Stimulated activated CD4-positive, alpha-beta T cell treated with anti-CD3 and anti-CD28 coated beads, Interleukin-4, amount 100 ng/mL, for 48 hours (primary cell): ENCODE data around the gene UBA52.
"Not testable (repeated sequence)": the region's sequence is repeated elsewhere in the genome, so short reads cannot be mapped to it uniquely, and the experiment has no call there.

ENCODE experiments used
- DNase-seq, 2 donors: peaks; one replicate each; pipeline ENCODE4 v3.0.0-alpha.2; 2020; ENCODE audit warnings: low read depth in 2 of 2

UBA52 gene

DNA sequence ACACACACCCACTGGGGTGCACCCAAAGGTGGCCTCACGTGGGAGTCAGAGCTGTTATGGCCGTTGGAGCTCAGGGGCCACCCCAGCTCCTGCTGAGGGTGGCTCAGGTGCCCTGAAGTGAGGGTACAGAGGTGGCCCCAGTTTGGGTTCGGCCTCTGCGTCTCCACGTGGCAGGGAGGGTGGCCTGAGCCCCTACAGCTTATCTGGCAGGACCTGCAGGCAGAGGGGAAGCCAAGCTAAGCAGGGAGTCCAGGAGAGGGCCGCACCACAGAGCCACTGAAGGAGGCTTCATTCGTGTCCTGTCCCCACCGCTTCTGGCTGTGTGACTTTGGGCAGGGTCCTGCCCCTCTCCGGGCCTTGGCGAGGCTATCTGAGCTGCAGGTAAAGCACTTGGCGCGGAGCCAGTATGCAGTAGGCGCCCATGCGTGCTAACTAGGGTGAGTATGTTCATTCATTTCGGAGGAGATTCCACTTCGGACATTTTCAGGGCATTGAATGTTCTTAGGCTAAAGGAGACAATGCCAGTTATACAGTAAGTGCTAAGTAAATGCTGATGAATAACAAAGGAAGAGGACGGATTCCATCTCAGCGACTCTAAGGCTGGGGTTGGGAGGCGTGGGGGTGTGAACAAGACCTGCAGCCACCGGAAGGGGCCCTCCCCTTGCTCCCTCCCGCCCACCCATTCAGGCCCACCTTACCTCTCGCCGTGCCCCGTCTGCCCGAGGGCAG lies 21.9 kb downstream of the UBA52 start:
- no peak for DNase-seq

- peak; percentile 66 for DNase-seq
Measured at GRCh38 chr19:18594096-18594823, 22.6 kb downstream of the UBA52 start.

DNA sequence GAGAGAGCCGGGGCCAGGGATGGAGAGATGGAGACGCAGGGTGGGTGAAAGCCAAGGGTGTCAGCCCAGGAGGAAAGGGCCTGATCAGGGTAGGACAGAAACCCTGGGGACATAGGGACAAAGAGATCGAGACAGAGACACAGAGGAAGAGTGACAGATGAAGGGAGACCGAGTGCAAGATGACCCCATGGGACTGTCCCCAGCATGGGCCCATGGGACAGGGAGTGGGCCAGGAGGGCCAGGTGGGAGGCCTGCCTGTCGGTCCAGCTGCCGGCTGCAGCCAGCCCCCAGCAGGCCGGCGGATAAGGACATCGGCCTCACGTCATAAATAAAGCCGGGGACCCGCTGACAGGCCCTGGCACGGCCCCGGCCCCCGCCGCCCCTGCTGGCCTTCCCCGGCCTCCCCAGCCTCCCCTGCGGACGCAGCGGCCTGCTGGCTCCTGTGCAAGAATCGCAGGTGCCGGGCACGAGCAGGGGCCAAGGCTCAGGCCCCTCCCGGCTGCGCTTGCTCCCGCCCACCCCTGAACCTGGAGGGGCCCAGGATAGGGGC lies 23.2 kb downstream of the UBA52 start:
- DNase-seq, result no peak

DNA sequence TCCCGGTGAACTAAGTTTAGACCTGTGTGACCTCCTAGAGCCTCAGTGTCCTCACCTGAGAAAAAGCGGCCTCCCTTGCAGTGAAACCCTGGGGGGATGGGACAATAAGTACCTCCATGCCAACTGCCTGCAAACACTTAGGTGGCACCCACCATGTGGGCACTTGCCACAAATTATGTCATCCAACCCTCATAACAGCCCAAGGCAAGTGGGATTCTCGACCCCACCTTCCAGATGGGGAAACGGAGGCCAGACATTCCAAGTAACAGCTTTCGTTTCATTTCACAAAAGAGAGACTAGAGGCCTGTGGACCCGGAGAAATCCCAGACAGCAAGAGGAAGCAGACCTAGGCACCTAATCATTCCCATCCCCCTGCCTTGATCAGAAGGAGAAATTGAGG lies 23.8 kb downstream of the UBA52 start:
- no peak for DNase-seq

DNA sequence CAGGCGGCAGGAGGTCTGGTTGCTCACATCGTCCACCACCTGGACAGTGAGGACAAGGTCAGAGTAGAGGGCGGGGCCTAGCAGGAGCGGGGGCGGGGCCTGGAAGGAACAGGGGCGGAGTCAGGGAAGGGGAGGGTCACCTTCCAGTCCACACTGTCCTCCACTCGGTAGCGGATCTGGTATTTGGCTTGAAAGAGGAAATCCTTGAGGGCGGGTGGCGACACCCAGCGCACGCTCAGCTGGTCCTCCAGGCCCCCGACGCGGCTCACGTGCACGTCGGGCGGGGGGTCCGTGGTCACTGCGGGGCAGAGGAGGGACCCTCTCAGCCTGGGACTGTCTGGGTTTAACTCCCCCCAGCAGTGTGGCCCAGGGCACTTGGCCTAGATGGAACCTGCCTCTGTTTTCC lies 25.1 kb downstream of the UBA52 start:
- no peak for DNase-seq

- no peak for DNase-seq
Measured at GRCh38 chr19:18597809-18598660, 26.4 kb downstream of the UBA52 start.

GRCh38 chr19:18599485-18599884 lies 27.8 kb downstream of the UBA52 start:
- no peak for DNase-seq

- not testable (repeated sequence) for DNase-seq
Measured at GRCh38 chr19:18600692-18601397, 29.2 kb downstream of the UBA52 start.

DNA sequence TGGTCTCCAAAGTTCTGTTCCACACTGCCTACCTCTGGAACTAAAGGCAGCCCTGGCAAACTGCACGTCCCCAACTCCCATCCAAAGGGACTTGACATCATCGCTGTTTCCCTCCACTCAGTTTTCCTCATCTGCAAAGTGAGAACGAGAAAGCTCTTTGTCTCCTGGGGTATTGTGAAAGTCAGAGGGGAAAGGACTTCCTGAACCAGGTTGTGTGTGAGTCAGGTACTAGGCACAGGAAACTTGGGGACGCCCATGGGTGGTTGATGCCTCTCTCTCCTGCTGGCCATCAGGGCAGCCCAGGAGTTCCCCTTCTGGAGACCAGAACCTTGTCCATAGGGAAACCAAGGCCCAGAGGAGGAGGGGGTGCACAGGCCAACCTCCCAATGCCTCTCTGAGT lies 30.2 kb downstream of the UBA52 start:
- no peak for DNase-seq

GRCh38 chr19:18603255-18603957 lies 31.7 kb downstream of the UBA52 start:
- DNase-seq, result no peak

DNA sequence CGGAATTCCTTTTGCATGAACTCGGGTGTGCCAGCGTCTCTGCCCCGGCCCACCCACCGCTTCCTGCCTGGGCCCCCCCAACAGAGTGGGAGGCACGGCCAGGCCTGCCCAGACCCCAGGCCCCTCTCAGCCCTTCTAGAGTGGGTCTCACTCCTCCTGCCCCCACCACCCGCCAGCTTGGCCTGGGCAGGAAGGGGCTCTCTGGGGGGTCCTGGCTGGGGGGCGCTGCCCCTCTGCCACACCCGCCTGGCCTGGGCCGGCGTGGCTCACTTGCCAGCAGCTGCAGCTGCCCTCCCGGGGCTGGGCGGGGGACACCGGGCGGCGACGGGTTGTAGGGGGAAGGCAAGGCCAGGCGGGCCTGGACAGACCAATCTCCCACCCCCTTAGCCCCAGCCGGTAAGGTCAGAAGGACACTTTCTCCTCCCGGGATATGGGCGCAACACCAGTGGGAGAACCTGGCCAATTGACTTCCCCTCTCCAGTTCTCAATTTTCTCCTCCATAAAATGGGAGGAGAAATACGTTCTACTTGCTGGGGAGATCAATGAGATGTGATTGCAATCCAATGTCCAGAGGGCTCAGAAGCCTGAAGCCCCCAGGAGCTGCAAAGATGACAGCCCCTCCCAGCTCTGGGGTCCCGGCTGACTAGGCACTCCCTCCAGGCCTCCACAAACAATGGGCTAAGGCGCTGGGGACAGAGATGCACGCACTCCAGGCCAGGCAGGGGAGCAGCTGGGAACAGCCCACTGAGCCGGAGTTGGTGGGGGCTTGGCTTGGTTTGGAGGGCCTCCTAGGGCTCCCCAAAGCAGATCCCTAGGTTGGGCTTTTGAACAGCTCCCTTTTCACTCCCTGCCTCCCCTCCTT lies 32.5 kb downstream of the UBA52 start:
- no peak for DNase-seq

DNA sequence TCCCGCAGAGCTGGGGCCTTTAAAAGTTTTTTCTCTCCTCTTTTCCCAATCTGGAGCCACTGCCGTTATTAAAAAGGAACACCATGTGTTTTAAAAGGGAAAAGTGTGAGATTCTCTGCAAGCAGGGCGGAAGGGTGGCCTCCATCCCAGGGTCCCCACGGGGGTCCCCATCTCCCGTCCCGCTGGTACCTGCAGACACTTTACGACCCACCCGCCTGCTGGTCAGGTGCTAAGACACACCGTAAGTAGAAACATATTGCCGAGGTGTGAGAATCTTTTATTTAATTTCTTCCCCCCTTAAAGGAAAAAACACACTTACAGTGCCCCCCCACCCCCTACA lies 33.1 kb downstream of the UBA52 start:
- DNase-seq, result no peak

DNA sequence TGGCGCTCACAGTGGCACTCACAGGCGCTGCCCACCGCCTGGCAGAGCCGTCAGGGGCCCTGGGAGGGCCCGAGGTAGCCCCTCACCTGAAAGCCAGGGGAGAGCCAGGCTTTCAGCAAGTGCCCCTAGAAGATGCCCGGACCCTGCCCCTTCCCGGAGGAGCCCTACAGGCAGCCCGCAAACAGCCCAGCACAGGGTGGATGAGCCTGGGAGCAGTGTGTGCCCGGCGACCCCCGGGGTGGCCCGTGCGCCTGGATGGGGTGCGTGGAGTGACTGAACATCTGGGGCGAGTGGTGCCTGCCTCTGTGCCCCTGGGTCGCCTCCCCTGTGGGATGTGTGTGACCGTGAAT lies 33.5 kb downstream of the UBA52 start:
- DNase-seq, result no peak

DNA sequence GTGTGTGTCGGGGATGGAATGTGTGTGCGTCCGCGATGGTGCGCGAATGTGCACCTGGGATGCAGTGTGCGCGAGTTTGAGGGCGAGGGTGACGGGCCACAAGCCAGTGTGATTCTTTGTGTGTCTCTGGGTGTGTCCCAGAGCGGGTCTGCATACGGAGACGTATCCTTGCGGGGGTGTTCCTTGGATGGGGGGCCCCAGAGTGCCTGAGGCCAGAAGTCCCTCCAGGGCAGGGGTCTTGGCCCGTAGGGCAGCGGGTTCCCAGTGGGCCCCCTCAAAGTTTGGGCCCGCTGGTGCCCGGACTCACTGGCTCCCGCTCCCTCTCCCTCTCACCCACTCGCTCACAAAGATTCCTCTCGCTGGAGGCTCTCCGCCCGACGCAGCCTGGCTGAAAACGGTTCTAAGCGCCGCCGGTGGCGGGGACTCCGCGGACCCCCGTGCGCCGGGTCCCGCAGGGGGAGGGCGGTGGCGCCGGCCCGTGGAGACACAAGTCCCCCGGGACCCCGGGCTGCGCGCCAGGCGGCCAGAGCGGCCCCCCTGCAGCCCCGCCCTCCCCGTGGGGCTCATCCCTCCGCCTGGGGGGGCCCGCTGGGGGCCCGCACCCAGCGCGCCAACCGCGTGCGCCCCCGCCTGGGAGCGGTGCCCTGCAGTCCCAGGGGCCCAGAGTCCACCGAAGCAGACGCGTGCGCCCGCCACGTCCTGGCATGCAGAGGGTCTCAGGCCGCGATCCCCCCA lies 34.1 kb downstream of the UBA52 start:
- no peak for DNase-seq

DNA sequence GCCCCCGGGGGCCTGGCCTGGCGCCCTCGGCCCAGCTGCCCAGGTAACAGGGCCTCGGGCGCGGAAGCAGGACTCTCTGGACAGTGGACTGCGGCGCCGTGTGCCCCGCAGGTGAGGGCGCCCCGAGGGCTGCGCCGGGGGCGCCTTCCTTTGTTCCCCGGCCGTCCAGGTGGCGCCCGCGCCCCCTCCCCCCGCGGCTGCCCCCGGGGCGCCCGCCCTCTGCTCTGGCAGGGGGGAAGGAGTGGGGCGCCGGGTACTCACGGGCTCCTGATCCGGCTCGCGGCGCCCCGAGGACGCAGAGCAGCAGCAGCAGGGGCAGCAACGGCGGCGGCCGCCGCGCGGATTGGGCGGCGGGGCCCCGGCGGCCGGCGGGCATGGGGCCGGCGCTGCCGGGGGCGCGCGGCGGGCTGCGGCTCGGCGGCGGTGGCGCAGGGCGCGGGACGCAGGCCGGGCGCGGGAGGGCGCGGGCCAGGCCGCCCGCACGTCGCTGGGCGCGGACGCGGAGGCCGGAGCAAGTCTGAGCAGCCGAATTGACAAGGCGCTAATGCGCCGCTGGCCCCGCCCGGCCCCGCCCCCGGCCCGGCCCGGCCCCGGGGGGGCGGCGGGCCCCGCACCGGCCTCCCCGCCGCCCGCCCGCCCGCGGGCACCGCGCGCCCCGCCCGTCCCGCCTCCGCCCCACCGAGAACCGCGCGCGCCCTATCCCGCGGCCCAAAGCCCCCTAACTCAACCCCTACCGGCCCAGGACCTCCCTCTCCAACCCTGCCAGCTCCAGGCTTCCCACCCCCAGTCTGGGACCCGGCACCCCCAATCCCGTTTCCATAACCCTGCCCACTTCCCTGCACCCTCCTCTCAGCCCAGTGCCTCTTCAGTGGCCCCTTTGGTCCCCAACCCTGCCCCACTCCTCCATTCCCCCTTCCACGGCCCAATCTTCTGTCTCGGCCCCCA lies 34.9 kb downstream of the UBA52 start, which contains the start of gene CRLF1:
Gene CRLF1, minus strand, starts transcription at position 519 of the 945 bp plus-strand sequence. Its CDS starts 143 bp downstream, at position 376.
- DNase-seq, result no peak

DNA sequence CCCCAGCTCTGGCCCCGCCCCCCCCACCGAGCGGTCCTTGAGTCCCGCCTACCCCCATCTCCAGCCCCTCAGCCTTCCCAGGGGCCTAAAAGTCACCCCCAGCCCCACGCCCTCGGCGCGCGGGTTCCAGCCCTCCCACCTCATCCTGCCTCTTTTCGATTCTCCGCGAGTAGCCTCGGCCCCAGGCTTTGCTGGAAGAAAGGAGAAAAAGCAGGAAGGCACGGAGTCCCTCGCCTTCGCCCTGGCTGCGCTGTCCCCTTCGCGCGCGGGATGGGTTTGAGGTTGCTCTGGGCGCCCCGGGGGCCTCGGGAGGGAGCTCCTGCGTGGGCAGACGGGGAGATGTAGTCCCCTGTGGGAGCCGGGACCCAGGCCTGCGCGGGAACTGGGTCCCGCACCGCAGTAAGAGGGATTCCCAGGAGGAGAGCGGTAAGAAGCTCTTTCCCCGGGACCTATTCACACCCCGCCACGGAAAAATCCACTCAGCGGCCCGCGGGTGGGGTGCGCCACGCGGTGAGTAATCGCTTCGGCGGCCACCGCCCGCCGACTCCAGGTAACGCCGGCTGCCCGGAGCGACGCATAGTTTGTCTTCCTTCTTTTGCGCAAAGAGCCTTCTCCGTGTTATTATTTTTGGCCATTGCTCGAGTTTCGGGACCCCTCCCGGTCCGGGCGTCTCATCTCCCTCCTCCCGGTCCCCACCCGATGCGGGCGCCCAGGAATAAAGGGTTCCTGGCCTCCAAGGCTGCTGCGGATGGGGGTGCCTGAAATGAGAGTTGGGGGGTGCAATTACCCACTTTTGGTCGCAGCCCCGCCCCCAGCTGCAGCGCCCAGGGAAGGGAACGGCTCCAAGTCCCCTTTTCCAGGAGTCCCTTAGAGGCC lies 35.8 kb downstream of the UBA52 start:
- no peak for DNase-seq

GRCh38 chr19:18608102-18608804 lies 36.6 kb downstream of the UBA52 start:
- no peak for DNase-seq
